Measurements from ENCODE around the gene CASK. TPM values are rescaled to one million over a fixed set of nuclear protein-coding genes. Genes with fewer than 3 reads are reported as not detected.

The CASK gene
- total and polyA plus RNA-seq, 7 experiments from 2014 or later, result 5.6 to 72.4 (median 43.5) TPM

DNA sequence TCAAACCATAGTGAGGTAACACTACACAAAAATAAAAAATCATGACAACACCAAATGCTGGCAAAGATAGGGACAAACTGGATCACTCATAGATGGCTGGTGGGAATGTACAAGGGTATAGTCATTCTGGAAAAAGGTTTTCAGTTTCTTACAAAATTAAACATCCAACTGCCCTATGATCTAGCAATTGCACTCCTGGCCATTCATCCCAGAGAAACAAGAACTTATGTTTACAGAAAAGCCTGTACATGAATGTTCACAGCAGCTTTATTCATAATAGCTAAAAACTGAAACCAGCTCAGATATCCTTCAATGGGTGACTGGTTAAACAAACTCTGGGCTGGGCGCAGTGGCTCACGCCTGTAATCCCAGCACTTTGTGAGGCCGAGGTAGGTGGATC lies 432.9 kb downstream of the CASK start:
- no peak overlapping the region for H3K27ac ChIP-seq (ENCODE audit: low read depth, low read length)
- H3K27me3 ChIP-seq (ENCODE audit: control insufficient read depth in 2 of 2, insufficient read depth in 2 of 2, low read length in 2 of 2), result no peaks in the 10 kb centered on the region
- Mint-ChIP-seq H3K27me3 (peaks cover 0 to 4% (median 0%) of the 10 kb centered on the region in 5 donors), H3K36me3 (peaks cover 0 to 5% (median 0%) of the 10 kb centered on the region in 5 donors), H3K4me3 (no peak overlapping the region), H3K27ac (no peak overlapping the region), H3K9me3 (peaks cover 0 to 7% (median 0%) of the 10 kb centered on the region in 11 donors), H3K4me1 (no peaks in the 10 kb centered on the region)
- no peaks in the 10 kb centered on the region for H3K4me1 ChIP-seq (ENCODE audit: control insufficient read depth in 2 of 2, insufficient read depth in 2 of 2, low read length in 2 of 2)
- intact Hi-C loops (cut with micrococcal nuclease), result no loop called here
- ChIA-PET CTCF (no interaction called here), POLR2A (no interaction called here)
- H3K9me3 ChIP-seq (ENCODE audit: control insufficient read depth in 2 of 3, low read length in 3 of 3), result no peaks in the 10 kb centered on the region
- no peaks in the 10 kb centered on the region for H3K36me3 ChIP-seq (ENCODE audit: control insufficient read depth in 2 of 3, insufficient read depth in 3 of 3, low read length in 3 of 3)
- DNase-seq (no peak), ATAC-seq (no peak)
- no peak overlapping the region for H3K4me3 ChIP-seq (ENCODE audit: low read length)

DNA sequence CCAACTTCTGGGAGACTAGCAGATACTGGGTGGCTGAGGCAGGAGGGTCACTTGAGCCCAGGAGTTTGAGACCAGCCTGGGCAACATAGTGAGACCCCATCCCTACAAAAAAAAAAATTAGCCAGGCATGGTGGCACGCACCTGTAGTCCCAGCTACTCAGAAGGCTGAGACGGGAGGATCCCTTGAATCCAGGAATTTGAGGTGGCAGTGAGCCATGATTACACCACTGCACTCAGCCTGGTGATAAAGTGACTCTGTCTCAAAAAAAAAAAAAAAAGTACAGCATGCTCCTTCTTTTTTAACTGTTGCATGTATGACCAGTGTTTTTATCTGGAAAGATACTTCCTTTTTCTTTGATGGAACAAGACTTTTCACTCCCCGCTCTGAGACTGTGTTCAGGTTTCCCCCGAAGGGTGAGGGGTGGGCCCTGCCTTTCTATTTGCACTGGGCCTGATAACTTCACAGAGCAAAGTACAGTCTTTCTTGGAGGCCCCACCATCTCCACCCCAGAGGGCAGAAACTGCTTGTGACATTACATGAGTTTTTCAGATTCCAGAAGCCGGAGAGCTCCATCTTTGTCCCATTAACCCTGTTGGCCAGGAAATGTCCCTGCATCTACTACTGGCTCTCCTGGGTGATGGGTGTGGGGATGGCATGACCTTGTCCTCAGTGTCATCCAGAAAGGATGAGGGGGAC lies 441.1 kb downstream of the CASK start:
- Mint-ChIP-seq H3K36me3 (peaks cover 0 to 1% (median 0%) of the 10 kb centered on the region in 5 donors), H3K27ac (no peak overlapping the region), H3K4me1 (no peaks in the 10 kb centered on the region), H3K27me3 (peaks cover 0 to under 1% (median 0%) of the 10 kb centered on the region in 5 donors), H3K9me3 (peaks cover 0 to 7% (median 0%) of the 10 kb centered on the region in 11 donors), H3K4me3 (no peak overlapping the region)
- ChIA-PET POLR2A (no interaction called here), CTCF (no interaction called here)
- DNase-seq, result no peak
- H3K27ac ChIP-seq (ENCODE audit: low read depth, low read length), result no peak overlapping the region
- no peaks in the 10 kb centered on the region for H3K9me3 ChIP-seq (ENCODE audit: control insufficient read depth in 2 of 3, low read length in 3 of 3)
- no peaks in the 10 kb centered on the region for H3K4me1 ChIP-seq (ENCODE audit: control insufficient read depth in 2 of 2, insufficient read depth in 2 of 2, low read length in 2 of 2)
- no peaks in the 10 kb centered on the region for H3K27me3 ChIP-seq (ENCODE audit: control insufficient read depth in 2 of 2, insufficient read depth in 2 of 2, low read length in 2 of 2)
- H3K4me3 ChIP-seq (ENCODE audit: low read length), result no peak overlapping the region
- H3K36me3 ChIP-seq (ENCODE audit: control insufficient read depth in 2 of 3, insufficient read depth in 3 of 3, low read length in 3 of 3), result no peaks in the 10 kb centered on the region
- intact Hi-C loops (cut with micrococcal nuclease), result no loop called here
- no peak for ATAC-seq

DNA sequence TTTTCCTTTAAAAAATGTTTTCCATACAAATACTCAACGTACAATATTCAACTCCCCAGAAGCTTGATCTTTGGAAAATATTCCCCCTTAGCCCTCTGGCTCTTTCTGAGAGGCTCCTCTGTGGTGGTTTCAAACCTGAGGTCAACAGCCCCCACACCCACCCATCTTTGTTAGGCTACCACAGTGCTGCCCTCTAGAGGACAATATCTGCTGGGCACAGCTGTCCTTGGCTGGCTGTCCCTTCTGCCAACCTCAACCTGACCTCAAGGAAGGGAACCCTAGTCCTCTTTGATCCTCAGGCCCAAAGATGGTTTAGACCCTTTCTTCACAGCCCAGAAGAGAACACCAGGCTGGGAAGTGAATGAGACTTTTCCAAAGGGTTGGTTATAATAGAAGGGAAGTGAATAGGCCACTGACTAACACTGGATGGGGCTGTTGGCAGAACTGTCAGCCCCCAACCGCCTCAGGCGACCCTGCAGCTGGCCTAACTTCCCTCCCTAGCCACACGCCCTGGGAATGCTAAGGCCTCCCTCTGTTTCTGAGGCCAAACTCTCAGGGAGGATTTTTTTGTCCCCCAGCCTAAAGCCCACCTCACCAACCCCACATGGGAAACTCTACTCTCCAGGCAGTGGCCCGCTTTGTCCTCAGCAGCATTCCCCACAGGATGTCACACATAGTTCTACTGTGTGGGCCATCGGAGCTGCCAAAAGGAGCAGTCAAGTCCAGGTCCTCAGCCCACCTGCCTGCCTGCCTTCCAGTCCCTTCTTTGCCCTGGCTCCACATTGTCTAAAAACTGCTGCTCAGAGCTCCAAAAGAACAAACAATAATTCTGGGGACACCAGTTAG lies 441.9 kb downstream of the CASK start:
- H3K4me1 ChIP-seq (ENCODE audit: control insufficient read depth in 2 of 2, insufficient read depth in 2 of 2, low read length in 2 of 2), result no peaks in the 10 kb centered on the region
- Mint-ChIP-seq H3K4me3 (no peak overlapping the region), H3K36me3 (no peaks in the 10 kb centered on the region), H3K27me3 (no peaks in the 10 kb centered on the region), H3K27ac (no peak overlapping the region), H3K9me3 (peaks cover 0 to 7% (median 0%) of the 10 kb centered on the region in 11 donors), H3K4me1 (no peaks in the 10 kb centered on the region)
- no peak overlapping the region for H3K27ac ChIP-seq (ENCODE audit: low read depth, low read length)
- POLR2A ChIA-PET, result no interaction called here
- no peaks in the 10 kb centered on the region for H3K27me3 ChIP-seq (ENCODE audit: control insufficient read depth in 2 of 2, insufficient read depth in 2 of 2, low read length in 2 of 2)
- ATAC-seq (no peak), DNase-seq (no peak)
- intact Hi-C loops (cut with micrococcal nuclease), result loop anchor here in 1 of 2 donors (2.0 kb wide), 1 partner anchor 39 kb away; no protein-coding TSS in a partner anchor
- no peaks in the 10 kb centered on the region for H3K36me3 ChIP-seq (ENCODE audit: control insufficient read depth in 2 of 3, insufficient read depth in 3 of 3, low read length in 3 of 3)
- CTCF ChIA-PET, result no interaction called here
- no peaks in the 10 kb centered on the region for H3K9me3 ChIP-seq (ENCODE audit: control insufficient read depth in 2 of 3, low read length in 3 of 3)
- no peak overlapping the region for H3K4me3 ChIP-seq (ENCODE audit: low read length)

DNA sequence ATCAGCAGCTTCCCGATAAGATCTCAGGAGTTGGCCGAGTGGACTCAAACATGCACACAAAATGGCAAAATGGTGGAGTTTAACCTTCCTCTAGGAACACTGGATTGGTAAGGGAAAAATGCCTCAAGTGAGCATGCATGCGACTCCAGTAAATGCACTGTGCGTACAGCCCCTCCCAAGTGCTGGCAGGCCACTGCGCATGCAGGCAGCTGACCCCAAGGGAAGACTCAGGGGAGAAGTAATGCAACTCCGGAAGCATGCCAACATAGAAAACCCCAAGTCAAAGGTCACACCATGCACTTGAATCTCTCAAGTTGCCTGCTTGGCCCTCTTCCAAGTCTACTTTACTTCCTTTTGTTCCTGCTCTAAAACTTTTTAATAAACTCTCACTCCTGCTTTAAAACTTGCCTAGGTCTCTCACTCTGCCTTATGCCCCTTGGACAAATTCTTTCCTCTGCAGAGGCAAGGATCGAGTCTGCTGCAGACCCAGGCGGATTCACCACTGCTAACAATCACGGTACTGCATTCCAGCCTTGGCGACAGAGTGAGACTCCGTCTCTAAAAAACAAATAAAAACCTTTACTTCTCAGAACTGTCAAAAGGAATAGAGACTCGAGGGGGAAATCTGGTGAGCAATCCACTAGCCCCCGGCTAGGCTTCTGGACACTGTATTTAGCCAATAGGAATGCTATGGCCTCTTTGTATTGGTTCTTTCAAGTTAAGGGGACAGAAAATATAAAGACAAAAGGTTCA lies 442.7 kb downstream of the CASK start:
- intact Hi-C loops (cut with micrococcal nuclease), result loop anchor here in 1 of 2 donors (2.0 kb wide), 1 partner anchor 38 kb away; no protein-coding TSS in a partner anchor
- Mint-ChIP-seq H3K4me1 (no peaks in the 10 kb centered on the region), H3K9me3 (peaks cover 0 to 7% (median 0%) of the 10 kb centered on the region in 11 donors), H3K36me3 (no peaks in the 10 kb centered on the region), H3K27me3 (no peaks in the 10 kb centered on the region), H3K27ac (no peak overlapping the region), H3K4me3 (no peak overlapping the region)
- CTCF ChIA-PET, result no interaction called here
- Histone ChIP-seq H3K27ac (ENCODE audit: low read depth, low read length) (no peak overlapping the region), H3K4me3 (ENCODE audit: low read length) (no peak overlapping the region), H3K4me1 (ENCODE audit: control insufficient read depth in 2 of 2, insufficient read depth in 2 of 2, low read length in 2 of 2) (no peaks in the 10 kb centered on the region), H3K27me3 (ENCODE audit: control insufficient read depth in 2 of 2, insufficient read depth in 2 of 2, low read length in 2 of 2) (no peaks in the 10 kb centered on the region), H3K36me3 (ENCODE audit: control insufficient read depth in 2 of 3, insufficient read depth in 3 of 3, low read length in 3 of 3) (no peaks in the 10 kb centered on the region), H3K9me3 (ENCODE audit: control insufficient read depth in 2 of 3, low read length in 3 of 3) (no peaks in the 10 kb centered on the region)
- DNase-seq (no peak), ATAC-seq (no peak)
- POLR2A ChIA-PET, result no interaction called here

DNA sequence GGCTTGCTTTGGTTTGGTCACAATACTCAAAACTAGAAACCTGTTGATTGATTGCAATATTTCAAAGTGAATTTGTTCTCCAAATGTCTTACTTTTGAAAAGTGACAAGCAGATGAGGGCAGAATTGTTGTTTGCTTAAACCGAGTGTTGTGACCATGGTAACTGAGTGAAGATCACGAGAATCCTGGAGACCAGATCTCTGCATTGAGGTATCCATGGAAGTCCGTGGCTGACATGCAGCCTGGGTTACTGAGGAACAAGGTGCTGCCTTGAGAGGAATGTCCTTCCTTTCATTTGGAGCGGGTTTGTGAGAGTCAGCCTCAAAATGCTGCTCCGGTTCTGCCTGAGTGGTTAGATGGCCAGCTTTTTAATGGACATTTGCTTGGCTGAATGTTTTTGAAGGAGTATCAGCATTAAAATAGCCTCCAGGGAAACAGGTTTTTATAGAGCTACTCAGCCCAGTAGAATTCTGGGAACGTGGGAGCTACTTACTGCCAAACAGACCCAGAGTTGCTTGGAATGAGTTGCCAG lies 444.9 kb downstream of the CASK start:
- Histone ChIP-seq H3K27ac (ENCODE audit: low read depth, low read length) (no peak overlapping the region), H3K9me3 (ENCODE audit: control insufficient read depth in 2 of 3, low read length in 3 of 3) (no peaks in the 10 kb centered on the region), H3K36me3 (ENCODE audit: control insufficient read depth in 2 of 3, insufficient read depth in 3 of 3, low read length in 3 of 3) (no peaks in the 10 kb centered on the region), H3K27me3 (ENCODE audit: control insufficient read depth in 2 of 2, insufficient read depth in 2 of 2, low read length in 2 of 2) (no peaks in the 10 kb centered on the region), H3K4me3 (ENCODE audit: low read length) (no peak overlapping the region), H3K4me1 (ENCODE audit: control insufficient read depth in 2 of 2, insufficient read depth in 2 of 2, low read length in 2 of 2) (no peaks in the 10 kb centered on the region)
- intact Hi-C loops (cut with micrococcal nuclease), result no loop called here
- ChIA-PET CTCF (no interaction called here), POLR2A (no interaction called here)
- DNase-seq (no peak), ATAC-seq (no peak)
- H3K36me3 Mint-ChIP-seq, result no peaks in the 10 kb centered on the region
- no peaks in the 10 kb centered on the region for H3K4me1 Mint-ChIP-seq
- H3K27me3 Mint-ChIP-seq, result no peaks in the 10 kb centered on the region
- H3K9me3 Mint-ChIP-seq, result peaks cover 0 to 7% (median 0%) of the 10 kb centered on the region in 11 donors
- H3K27ac Mint-ChIP-seq, result no peak overlapping the region
- H3K4me3 Mint-ChIP-seq, result no peak overlapping the region

DNA sequence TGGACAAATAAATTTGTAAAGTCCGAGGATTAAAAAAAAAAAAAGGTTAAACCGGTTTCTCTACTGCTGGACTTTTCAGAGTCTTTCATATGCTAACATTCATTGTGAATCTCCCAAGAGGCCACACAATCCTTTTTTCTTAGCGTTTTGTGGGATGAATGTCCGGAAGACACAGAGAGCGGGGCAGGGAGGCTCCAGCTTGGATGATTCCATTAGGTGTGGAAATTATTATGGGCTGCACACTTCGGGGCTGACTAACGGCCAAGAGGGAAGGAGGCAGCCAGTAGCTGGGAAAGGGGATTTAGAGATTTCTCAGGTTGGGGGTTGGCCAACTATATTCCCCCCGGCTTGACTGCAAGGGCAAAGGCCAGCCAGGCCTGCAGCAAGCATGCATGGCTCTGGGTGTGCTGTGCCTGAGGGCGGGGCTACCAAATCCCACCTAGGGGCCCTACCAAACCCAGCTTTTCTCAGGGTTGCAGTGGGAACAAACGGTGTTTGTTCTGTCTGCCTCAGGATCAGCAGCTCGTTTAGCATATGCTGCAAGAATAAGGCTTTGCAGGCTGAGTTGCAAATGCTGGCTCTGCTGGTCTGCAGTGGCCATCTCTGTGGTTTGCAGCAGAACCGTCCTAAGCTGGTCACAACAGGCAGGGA lies 447.6 kb downstream of the CASK start:
- H3K4me1 ChIP-seq (ENCODE audit: control insufficient read depth in 2 of 2, insufficient read depth in 2 of 2, low read length in 2 of 2), result no peaks in the 10 kb centered on the region
- H3K4me3 ChIP-seq (ENCODE audit: low read length), result no peak overlapping the region
- H3K9me3 ChIP-seq (ENCODE audit: control insufficient read depth in 2 of 3, low read length in 3 of 3), result no peaks in the 10 kb centered on the region
- Mint-ChIP-seq H3K4me1 (no peaks in the 10 kb centered on the region), H3K4me3 (no peak overlapping the region), H3K27me3 (no peaks in the 10 kb centered on the region), H3K36me3 (no peaks in the 10 kb centered on the region), H3K9me3 (peaks cover 0 to 4% (median 0%) of the 10 kb centered on the region in 11 donors), H3K27ac (no peak overlapping the region)
- ChIA-PET POLR2A (no interaction called here), CTCF (no interaction called here)
- H3K36me3 ChIP-seq (ENCODE audit: control insufficient read depth in 2 of 3, insufficient read depth in 3 of 3, low read length in 3 of 3), result no peaks in the 10 kb centered on the region
- no peak for ATAC-seq
- no peak overlapping the region for H3K27ac ChIP-seq (ENCODE audit: low read depth, low read length)
- intact Hi-C loops (cut with micrococcal nuclease), result no loop called here
- no peak for DNase-seq
- no peaks in the 10 kb centered on the region for H3K27me3 ChIP-seq (ENCODE audit: control insufficient read depth in 2 of 2, insufficient read depth in 2 of 2, low read length in 2 of 2)

Data from naive thymus-derived CD4-positive, alpha-beta T cell (primary cell).